A549 (cell line): ENCODE results near the gene ARHGEF10L. TPM values are rescaled to one million over a fixed set of nuclear protein-coding genes. Genes with fewer than 3 reads are reported as not detected.

Experiments
- ATAC-seq, 2 experiments: fragments of 200-7000 bp in 1 of 2; fragments of >200 bp in 1 of 2; cut with Nextera tagmentation in 1 of 2; cut with Tn5 transposase in 1 of 2; 3 replicates each; pipeline versions ENCODE4 v1.8.0 to v1.9.1; 2018 to 2020; ENCODE audit warnings: mild to moderate bottlenecking in 1 of 2, moderate library complexity in 1 of 2
- CTCF ChIA-PET: fragments of 300-600 bp; sonication (Branson Sonifier 250); formaldehyde crosslinking; extraction: SDS; loops from one replicate; lab custom pipeline; 2021; ENCODE audit warnings: antibody characterized with exemption, inconsistent platforms; lab: Yijun Ruan, JAX
- POLR2A ChIA-PET: fragments of 350-600 bp; formaldehyde crosslinking; extraction: SDS; loops from one replicate; lab custom pipeline; 2021; ENCODE audit warnings: antibody characterized with exemption, inconsistent platforms; lab: Yijun Ruan, JAX
- DNase-seq, 2 experiments: peaks; one replicate each; pipeline versions ENCODE4 v3.0.0 to v3.0.0-alpha.2; 2011 to 2016; ENCODE audit warnings: low read depth in 1 of 2, low spot score in 1 of 2
- FAIRE-seq: peaks from 2 replicates; lab custom pipeline; 2011; peaks lifted over from hg19 to GRCh38; lab: Jason Lieb, UNC
- H3K27ac ChIP-seq, 2 experiments: fragments of >200 bp; sonication (Bioruptor Twin); formaldehyde crosslinking; 3 replicates each; pipeline ENCODE4 v1.5.1; 2016 to 2017
- H3K4me1 ChIP-seq: fragments of >200 bp; sonication (Bioruptor Twin); formaldehyde crosslinking; 3 replicates; pipeline ENCODE4 v1.6.1; 2016
- H3K4me2 ChIP-seq: fragments of >200 bp; sonication (Bioruptor Twin); formaldehyde crosslinking; 3 replicates; pipeline ENCODE4 v1.6.1; 2016
- H3K4me3 ChIP-seq: fragments of >200 bp; sonication (Bioruptor Twin); formaldehyde crosslinking; 3 replicates; pipeline ENCODE4 v1.5.1; 2016
- H3K9me3 ChIP-seq: fragments of >200 bp; sonication (Bioruptor Twin); formaldehyde crosslinking; 3 replicates; pipeline ENCODE4 v1.6.1; 2016
- EHF ChIP-seq: fragments of 250-450 bp; sonication (Bioruptor Pico); IDR thresholded peaks from 2 replicates; pipeline ENCODE4 v1.5.0; 2020; ENCODE audit warnings: mild to moderate bottlenecking
- ESRRA ChIP-seq: fragments of 150-350 bp; IDR thresholded peaks from 2 replicates; pipeline ENCODE4 v1.6.1; 2014; ENCODE audit warnings: mild to moderate bottlenecking, low read length, borderline replicate concordance
- FOSL2 ChIP-seq, 2 experiments: fragments of 450-650 bp in 1 of 2; fragments of >200 bp in 1 of 2; sonication (Bioruptor Twin) in 1 of 2; formaldehyde crosslinking; IDR thresholded peaks; 2 replicates each; pipeline versions ENCODE4 v1.5.0 to v1.6.1; 2016 to 2020; ENCODE audit warnings: mild to moderate bottlenecking in 1 of 2, moderate library complexity in 1 of 2
- HOXA7 ChIP-seq: fragments of 250-450 bp; sonication (Bioruptor Pico); IDR thresholded peaks from 2 replicates; pipeline ENCODE4 v1.5.0; 2020; ENCODE audit warnings: mild to moderate bottlenecking, moderate library complexity
- HOXB13 ChIP-seq: fragments of 250-450 bp; sonication (Bioruptor Pico); IDR thresholded peaks from 2 replicates; pipeline ENCODE4 v1.5.0; 2020; ENCODE audit warnings: low read depth, mild to moderate bottlenecking, moderate library complexity
- HOXB5 ChIP-seq: fragments of 250-450 bp; sonication (Bioruptor Pico); IDR thresholded peaks from 2 replicates; pipeline ENCODE4 v1.5.0; 2020; ENCODE audit warnings: mild to moderate bottlenecking, moderate library complexity
- JUNB ChIP-seq: fragments of >200 bp; sonication (Bioruptor Twin); formaldehyde crosslinking; IDR thresholded peaks from 2 replicates; pipeline ENCODE4 v1.6.1; 2016
- KDM1A ChIP-seq: fragments of 200-600 bp; sonication (generic); IDR thresholded peaks from 2 replicates; pipeline ENCODE4 v1.6.1; 2016; ENCODE audit warnings: low read depth, mild to moderate bottlenecking
- KDM5A ChIP-seq: fragments of 200-600 bp; sonication (generic); IDR thresholded peaks from 2 replicates; pipeline ENCODE4 v1.6.1; 2016; ENCODE audit warnings: antibody characterized with exemption, mild to moderate bottlenecking
- NPAS2 ChIP-seq: fragments of 250-450 bp; sonication (Bioruptor Pico); IDR thresholded peaks from 2 replicates; pipeline ENCODE4 v1.8.0; 2022; ENCODE audit warnings: mild to moderate bottlenecking, moderate library complexity, borderline replicate concordance
- PHF8 ChIP-seq: fragments of 200-600 bp; sonication (generic); IDR thresholded peaks from 2 replicates; pipeline ENCODE4 v1.6.1; 2016; ENCODE audit warnings: low read depth, mild to moderate bottlenecking, antibody characterized with exemption, moderate library complexity, borderline replicate concordance
- RCOR1 ChIP-seq: fragments of 150-350 bp; IDR thresholded peaks from 2 replicates; pipeline ENCODE4 v1.6.1; 2014; ENCODE audit warnings: antibody characterized with exemption, low read length, low read depth
- RNF2 ChIP-seq: fragments of 200-600 bp; sonication (generic); IDR thresholded peaks from 2 replicates; pipeline ENCODE4 v1.6.1; 2016; ENCODE audit warnings: low read depth, mild to moderate bottlenecking, antibody characterized with exemption, moderate library complexity, borderline replicate concordance
- TFCP2L1 ChIP-seq: fragments of 250-450 bp; sonication (Bioruptor Pico); IDR thresholded peaks from 2 replicates; pipeline ENCODE4 v1.5.0; 2021; ENCODE audit warnings: mild to moderate bottlenecking
- ZNF302 ChIP-seq: fragments of 250-450 bp; sonication (Bioruptor Pico); IDR thresholded peaks from 2 replicates; pipeline ENCODE4 v1.9.0; 2021; ENCODE audit warnings: inconsistent platforms, mild to moderate bottlenecking, moderate library complexity
- WGBS: methylation state at CpG from one replicate; pipeline ENCODE4 v1.1.6; 2017; ENCODE audit errors: missing lambda C conversion rate; 5-methylcytosine and 5-hydroxymethylcytosine counted together
- polyA plus RNA-seq, 4 experiments: library from polyadenylated mRNA; depleted of rRNA in 3 of 4; stranded (reverse); fragments of >200 nt; fragmentation: RNase III in 1 of 4; extraction: RNeasy Plus Mini Kit Qiagen cat#74134 plus additional on column Dnase treatment in 1 of 4; gene quantifications; 2 replicates in 3 of 4; 3 replicates in 1 of 4; pipeline ENCODE4 v1.2.3, GENCODE V29; 2011 to 2017
- TF ChIP-seq, protein P1 (sequence below): fragments of >200 bp; sonication (Bioruptor Twin); formaldehyde crosslinking; IDR thresholded peaks from 2 replicates; pipeline ENCODE4 v1.6.1; 2016
- TF ChIP-seq, protein P2 (sequence below): fragments of 250-450 bp; sonication (Bioruptor Pico); IDR thresholded peaks from 2 replicates; pipeline ENCODE4 v1.5.0; 2020; ENCODE audit warnings: low read depth, mild to moderate bottlenecking, moderate library complexity
- TF ChIP-seq, protein P3 (sequence below): IDR thresholded peaks from 2 replicates; pipeline ENCODE4 v1.6.1; 2012
- TF ChIP-seq, protein P4 (sequence below): fragments of >200 bp; sonication (Bioruptor Twin); formaldehyde crosslinking; IDR thresholded peaks from 3 replicates; pipeline ENCODE4 v1.6.1; 2016
- TF ChIP-seq, protein P5 (sequence below): IDR thresholded peaks from 2 replicates; pipeline ENCODE4 v1.6.1; 2012
- TF ChIP-seq, protein P6 (sequence below): fragments of >200 bp; sonication (Bioruptor Twin); formaldehyde crosslinking; IDR thresholded peaks from 3 replicates; pipeline ENCODE4 v1.5.1; 2016
- TF ChIP-seq, protein P7 (sequence below): fragments of 150-350 bp; IDR thresholded peaks from 2 replicates; pipeline ENCODE4 v1.6.1; 2014; ENCODE audit warnings: low read depth, mild to moderate bottlenecking, low read length

The ARHGEF10L gene
- polyA plus RNA-seq, 2 of the 4 experiments (the other 2 are of a cell fraction): 3.5 to 5.2 TPM

DNA sequence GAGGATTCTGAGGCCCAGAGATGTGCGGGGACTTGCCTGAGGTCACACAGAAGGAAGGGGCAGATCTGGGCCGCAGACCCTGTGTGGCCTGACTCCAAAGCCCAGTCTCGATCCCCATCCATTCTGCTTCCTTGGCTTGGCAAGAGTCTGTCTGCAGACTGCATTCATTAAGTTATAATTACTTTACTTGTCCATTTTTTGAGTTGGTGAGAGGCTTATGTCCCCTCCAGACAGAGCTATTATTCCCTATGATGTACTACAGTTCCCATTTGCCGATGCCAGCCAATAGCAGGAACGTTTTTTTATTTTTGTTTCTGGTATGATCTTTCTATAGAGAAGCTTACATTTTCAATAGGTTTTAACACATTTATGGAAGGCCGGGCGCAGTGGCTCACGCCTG, 101.5 kb downstream of the ARHGEF10L start:
- no peak overlapping the region for H3K4me3 ChIP-seq
- CTCF ChIA-PET: interaction anchor here (3.6 kb wide), 1 partner anchor 12 kb away, joined by 15 read pairs; no protein-coding TSS in a partner anchor
- 84% methylated on average over 8 of the region's 8 CpGs for WGBS
- FAIRE-seq: no peak
- no peaks in the 10 kb centered on the region for H3K9me3 ChIP-seq
- no peak overlapping the region for H3K27ac ChIP-seq
- TF ChIP-seq, protein P1, sequence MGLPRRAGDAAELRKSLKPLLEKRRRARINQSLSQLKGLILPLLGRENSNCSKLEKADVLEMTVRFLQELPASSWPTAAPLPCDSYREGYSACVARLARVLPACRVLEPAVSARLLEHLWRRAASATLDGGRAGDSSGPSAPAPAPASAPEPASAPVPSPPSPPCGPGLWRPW: no peak
- TF ChIP-seq, protein P2, sequence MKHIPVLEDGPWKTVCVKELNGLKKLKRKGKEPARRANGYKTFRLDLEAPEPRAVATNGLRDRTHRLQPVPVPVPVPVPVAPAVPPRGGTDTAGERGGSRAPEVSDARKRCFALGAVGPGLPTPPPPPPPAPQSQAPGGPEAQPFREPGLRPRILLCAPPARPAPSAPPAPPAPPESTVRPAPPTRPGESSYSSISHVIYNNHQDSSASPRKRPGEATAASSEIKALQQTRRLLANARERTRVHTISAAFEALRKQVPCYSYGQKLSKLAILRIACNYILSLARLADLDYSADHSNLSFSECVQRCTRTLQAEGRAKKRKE (CRISPR knock-in tag): no peak
- TF ChIP-seq, protein P3, sequence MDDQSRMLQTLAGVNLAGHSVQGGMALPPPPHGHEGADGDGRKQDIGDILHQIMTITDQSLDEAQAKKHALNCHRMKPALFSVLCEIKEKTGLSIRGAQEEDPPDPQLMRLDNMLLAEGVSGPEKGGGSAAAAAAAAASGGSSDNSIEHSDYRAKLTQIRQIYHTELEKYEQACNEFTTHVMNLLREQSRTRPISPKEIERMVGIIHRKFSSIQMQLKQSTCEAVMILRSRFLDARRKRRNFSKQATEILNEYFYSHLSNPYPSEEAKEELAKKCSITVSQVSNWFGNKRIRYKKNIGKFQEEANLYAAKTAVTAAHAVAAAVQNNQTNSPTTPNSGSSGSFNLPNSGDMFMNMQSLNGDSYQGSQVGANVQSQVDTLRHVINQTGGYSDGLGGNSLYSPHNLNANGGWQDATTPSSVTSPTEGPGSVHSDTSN: no peak
- TF ChIP-seq RNF2: no peak
- no peak for TF ChIP-seq FOSL2 (IDR thresholded peaks at IDR 0.05)
- TF ChIP-seq FOSL2 (CRISPR knock-in tag; IDR thresholded peaks at IDR 0.05): no peak
- TF ChIP-seq, protein P4, sequence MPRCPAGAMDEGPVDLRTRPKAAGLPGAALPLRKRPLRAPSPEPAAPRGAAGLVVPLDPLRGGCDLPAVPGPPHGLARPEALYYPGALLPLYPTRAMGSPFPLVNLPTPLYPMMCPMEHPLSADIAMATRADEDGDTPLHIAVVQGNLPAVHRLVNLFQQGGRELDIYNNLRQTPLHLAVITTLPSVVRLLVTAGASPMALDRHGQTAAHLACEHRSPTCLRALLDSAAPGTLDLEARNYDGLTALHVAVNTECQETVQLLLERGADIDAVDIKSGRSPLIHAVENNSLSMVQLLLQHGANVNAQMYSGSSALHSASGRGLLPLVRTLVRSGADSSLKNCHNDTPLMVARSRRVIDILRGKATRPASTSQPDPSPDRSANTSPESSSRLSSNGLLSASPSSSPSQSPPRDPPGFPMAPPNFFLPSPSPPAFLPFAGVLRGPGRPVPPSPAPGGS: no peak
- no peak for TF ChIP-seq ESRRA
- TF ChIP-seq KDM5A: no peak
- TF ChIP-seq NPAS2 (CRISPR knock-in tag): no peak
- no peak for TF ChIP-seq HOXB13 (CRISPR knock-in tag)
- TF ChIP-seq JUNB: no peak
- TF ChIP-seq, protein P5, sequence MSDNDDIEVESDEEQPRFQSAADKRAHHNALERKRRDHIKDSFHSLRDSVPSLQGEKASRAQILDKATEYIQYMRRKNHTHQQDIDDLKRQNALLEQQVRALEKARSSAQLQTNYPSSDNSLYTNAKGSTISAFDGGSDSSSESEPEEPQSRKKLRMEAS: no peak
- no peak for TF ChIP-seq ZNF302
- TF ChIP-seq, all 56 proteins: peak for 0
- POLR2A ChIA-PET: no interaction called here
- Histone ChIP-seq H3K4me1 (no peaks in the 10 kb centered on the region), H3K4me2 (no peak overlapping the region)
- no peak for DNase-seq
- ATAC-seq: no peak

DNA sequence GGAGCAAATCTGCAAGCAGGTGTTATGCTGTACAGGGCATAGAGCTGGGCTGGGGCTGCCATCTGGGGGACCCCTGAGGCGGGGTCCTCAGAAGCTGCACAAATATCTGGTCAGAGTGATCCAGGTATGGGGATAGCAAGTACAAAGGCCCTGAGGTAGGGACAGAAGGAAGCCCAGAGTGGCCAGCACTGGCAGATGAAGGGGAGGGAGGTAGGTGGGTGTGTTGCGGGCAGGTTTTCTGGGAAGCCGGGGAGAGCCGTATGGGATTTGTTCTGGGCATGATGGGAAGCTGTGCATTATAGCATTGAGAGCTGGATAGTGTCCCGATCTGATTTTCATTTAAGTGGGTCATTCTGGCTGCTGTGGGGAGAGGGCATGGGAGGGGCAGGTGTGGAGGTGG, 102.7 kb downstream of the ARHGEF10L start:
- no peak overlapping the region for H3K4me2 ChIP-seq
- no peaks in the 10 kb centered on the region for H3K9me3 ChIP-seq
- DNase-seq: no peak
- TF ChIP-seq EHF (CRISPR knock-in tag): no peak
- TF ChIP-seq, protein P6, sequence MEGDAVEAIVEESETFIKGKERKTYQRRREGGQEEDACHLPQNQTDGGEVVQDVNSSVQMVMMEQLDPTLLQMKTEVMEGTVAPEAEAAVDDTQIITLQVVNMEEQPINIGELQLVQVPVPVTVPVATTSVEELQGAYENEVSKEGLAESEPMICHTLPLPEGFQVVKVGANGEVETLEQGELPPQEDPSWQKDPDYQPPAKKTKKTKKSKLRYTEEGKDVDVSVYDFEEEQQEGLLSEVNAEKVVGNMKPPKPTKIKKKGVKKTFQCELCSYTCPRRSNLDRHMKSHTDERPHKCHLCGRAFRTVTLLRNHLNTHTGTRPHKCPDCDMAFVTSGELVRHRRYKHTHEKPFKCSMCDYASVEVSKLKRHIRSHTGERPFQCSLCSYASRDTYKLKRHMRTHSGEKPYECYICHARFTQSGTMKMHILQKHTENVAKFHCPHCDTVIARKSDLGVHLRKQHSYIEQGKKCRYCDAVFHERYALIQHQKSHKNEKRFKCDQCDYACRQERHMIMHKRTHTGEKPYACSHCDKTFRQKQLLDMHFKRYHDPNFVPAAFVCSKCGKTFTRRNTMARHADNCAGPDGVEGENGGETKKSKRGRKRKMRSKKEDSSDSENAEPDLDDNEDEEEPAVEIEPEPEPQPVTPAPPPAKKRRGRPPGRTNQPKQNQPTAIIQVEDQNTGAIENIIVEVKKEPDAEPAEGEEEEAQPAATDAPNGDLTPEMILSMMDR: no peak
- H3K4me1 ChIP-seq: no peaks in the 10 kb centered on the region
- no peak for FAIRE-seq
- no peak overlapping the region for H3K4me3 ChIP-seq
- no peak overlapping the region for H3K27ac ChIP-seq
- no peak for ATAC-seq
- CTCF ChIA-PET: interaction anchor here (0.6 to 3.6 kb wide), 7 partner anchors 11 to 140 kb away, joined by 3 to 15 read pairs (median 3); no protein-coding TSS in a partner anchor
- WGBS: 93% methylated on average over 5 of the region's 5 CpGs
- POLR2A ChIA-PET: no interaction called here

DNA sequence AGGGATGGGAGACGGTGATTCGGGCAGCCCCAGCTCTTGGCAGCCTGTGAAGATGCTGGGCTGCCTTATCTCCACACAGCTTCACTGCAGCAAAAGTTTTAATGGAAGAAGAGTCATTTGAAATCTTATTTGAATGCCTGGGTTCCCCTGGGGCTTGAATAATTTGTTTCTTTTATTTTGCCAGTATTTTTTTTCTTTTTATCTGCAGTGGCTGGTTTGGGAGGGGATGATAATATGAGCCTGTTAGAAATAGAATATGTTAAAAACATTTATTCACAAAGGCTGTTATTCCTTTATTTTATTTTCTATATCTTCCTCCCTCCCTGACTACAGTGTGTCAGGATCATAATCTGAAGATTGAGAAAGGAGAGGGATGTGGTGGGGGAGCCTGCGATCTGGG, 103.4 kb downstream of the ARHGEF10L start:
- Histone ChIP-seq H3K4me1 (no peaks in the 10 kb centered on the region), H3K4me3 (no peak overlapping the region), H3K9me3 (no peaks in the 10 kb centered on the region), H3K4me2 (no peak overlapping the region), H3K27ac (no peak overlapping the region)
- WGBS: 94% methylated on average over 3 of the region's 3 CpGs
- ATAC-seq (no peak), FAIRE-seq (no peak), DNase-seq (no peak)
- ChIA-PET CTCF (interaction anchor here (0.6 to 3.6 kb wide), 7 partner anchors 10 to 141 kb away, joined by 3 to 15 read pairs (median 5); no protein-coding TSS in a partner anchor), POLR2A (no interaction called here)
- no peak for TF ChIP-seq PHF8
- no peak for TF ChIP-seq HOXA7 (CRISPR knock-in tag)
- no peak for TF ChIP-seq ZNF302
- no peak for TF ChIP-seq TFCP2L1 (CRISPR knock-in tag)
- no peak for TF ChIP-seq RCOR1
- no peak for TF ChIP-seq KDM1A
- no peak for TF ChIP-seq HOXB5 (CRISPR knock-in tag)
- no peak for TF ChIP-seq KDM5A
- TF ChIP-seq, protein P2 (CRISPR knock-in tag): no peak
- TF ChIP-seq NPAS2 (CRISPR knock-in tag): no peak
- TF ChIP-seq, protein P7, sequence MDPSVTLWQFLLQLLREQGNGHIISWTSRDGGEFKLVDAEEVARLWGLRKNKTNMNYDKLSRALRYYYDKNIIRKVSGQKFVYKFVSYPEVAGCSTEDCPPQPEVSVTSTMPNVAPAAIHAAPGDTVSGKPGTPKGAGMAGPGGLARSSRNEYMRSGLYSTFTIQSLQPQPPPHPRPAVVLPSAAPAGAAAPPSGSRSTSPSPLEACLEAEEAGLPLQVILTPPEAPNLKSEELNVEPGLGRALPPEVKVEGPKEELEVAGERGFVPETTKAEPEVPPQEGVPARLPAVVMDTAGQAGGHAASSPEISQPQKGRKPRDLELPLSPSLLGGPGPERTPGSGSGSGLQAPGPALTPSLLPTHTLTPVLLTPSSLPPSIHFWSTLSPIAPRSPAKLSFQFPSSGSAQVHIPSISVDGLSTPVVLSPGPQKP: no peak
